Measurements from ENCODE around the gene NRL.

DNA sequence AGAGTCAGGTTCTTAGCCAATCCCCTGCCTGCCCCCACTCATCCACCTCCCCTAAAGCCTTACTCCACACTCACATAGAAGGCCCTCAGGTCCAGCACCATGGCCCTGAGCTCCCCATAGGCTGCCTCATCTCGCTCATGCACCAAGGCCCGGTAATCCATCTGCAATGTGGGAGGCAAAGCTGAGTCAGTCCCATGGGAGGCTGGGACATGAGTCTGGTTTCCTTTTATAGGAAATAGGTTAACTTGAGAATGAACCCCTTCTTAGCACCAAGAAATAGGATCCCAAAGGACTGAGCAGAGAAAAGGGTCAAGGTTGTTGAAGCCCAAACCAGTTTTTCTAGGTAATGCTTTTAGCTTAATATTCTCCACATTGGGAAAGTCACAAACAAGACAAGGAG, 28.8 kb upstream of the NRL start:
- TF ChIP-seq, protein P1, sequence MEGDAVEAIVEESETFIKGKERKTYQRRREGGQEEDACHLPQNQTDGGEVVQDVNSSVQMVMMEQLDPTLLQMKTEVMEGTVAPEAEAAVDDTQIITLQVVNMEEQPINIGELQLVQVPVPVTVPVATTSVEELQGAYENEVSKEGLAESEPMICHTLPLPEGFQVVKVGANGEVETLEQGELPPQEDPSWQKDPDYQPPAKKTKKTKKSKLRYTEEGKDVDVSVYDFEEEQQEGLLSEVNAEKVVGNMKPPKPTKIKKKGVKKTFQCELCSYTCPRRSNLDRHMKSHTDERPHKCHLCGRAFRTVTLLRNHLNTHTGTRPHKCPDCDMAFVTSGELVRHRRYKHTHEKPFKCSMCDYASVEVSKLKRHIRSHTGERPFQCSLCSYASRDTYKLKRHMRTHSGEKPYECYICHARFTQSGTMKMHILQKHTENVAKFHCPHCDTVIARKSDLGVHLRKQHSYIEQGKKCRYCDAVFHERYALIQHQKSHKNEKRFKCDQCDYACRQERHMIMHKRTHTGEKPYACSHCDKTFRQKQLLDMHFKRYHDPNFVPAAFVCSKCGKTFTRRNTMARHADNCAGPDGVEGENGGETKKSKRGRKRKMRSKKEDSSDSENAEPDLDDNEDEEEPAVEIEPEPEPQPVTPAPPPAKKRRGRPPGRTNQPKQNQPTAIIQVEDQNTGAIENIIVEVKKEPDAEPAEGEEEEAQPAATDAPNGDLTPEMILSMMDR (IDR thresholded peaks at IDR 0.05): no peak
- TF ChIP-seq POLR2A (IDR thresholded peaks at IDR 0.05): no peak
